ENCODE data around the gene TENM4. TPM values are rescaled to one million over a fixed set of nuclear protein-coding genes. Genes with fewer than 3 reads are reported as not detected.
A peak's percentile ranks its signal among the peaks of the same experiment; 100 is the strongest.

Gene TENM4
- polyA plus RNA-seq, 1 donor, result 5.2 TPM

DNA sequence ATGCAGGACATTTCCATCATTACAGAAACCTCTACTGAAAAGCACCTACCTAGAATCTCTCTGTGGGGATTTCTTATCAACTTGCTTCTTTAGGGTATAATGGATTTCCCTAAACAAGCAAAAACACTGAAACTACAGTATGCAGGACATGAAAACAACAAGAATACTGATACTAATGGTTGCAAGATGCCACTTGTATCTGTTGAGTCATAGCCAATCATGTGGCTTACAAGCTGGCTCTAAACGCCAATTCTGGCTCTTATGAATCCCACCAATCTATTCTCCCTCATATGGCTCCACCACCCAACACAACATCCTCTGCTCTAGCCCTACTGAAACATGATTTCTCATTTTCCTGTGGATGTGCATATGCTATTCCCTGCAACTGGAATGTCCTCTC, 22.6 kb downstream of the TENM4 start:
- no peak for DNase-seq (ENCODE audit: low read depth)

DNA sequence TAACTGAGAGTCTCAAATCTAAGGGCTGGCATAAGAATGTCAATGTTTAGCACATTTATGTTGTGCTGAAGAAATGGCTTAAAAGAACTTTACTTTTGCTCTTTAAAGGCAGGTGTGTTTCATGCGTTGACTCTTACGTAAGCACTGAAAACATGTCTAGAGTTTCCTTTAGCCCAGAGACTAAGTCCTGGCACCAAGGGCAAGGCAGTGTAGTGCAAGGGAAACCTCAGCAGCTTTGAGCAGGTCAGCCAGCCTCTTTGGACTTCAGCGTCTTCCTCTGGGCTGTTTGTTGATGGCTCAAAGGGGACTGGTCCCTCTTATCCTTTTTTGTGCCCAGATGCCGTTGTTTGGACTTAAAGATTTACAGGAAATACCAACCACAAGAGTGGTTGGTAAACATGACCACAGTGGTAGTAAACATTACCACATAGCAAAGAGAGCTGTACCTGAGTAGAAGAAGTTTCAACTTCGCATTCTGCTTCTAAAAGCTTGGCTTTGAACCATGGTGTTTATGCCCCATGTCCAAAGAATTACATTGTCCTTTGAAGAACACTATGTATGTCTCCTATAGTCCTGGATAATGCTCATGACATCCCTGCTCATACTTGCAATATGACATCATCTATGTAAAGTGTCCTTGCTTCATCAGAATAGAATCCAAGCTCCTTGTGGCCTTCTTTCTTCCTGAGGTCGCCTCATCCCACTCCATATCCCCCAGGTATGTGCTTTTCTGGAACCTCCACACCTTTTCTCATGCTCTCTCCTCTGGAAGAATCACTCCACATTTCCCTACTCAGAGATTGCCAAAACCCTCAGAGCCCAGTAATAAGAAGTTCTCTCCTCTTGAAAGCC, 23.5 kb downstream of the TENM4 start:
- DNase-seq (ENCODE audit: low read depth), result no peak

DNA sequence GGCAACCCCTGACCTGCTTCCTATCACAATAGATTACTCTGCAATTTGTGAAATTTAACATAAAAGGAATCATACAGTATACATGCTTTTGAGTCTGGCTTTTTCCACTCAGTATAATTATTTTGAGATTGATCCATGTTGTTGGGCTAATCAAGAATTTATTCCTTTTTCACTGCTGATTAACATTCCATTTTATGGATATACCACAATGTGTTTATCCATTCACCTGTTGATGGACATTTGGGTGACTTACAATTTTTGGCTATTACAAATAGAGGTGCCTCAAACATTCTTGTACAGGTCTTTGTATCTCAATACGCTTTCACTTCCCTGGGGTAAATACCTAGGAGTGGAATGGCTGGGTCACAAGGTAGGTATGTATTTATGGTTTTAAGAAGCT, 24.9 kb downstream of the TENM4 start:
- DNase-seq (ENCODE audit: low read depth), result no peak

DNA sequence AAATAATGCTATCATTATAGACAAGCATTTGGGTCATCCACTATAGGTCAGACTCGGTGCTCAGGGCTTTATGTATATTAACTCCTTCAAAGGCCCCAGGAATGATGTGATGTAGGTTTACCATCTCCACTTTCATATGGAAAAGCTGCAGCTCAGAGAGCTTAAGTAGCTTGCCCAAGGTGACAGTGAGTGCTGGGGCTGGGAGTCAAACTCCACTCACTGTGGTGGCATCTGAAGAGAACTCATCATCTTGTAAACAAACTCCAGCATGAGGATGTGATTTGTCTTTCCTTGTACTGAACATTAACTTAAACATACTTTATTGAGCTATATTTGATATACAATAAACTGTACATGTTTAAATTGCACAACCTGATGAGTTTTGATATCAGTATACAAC, 25.4 kb downstream of the TENM4 start:
- no peak for DNase-seq (ENCODE audit: low read depth)

DNA sequence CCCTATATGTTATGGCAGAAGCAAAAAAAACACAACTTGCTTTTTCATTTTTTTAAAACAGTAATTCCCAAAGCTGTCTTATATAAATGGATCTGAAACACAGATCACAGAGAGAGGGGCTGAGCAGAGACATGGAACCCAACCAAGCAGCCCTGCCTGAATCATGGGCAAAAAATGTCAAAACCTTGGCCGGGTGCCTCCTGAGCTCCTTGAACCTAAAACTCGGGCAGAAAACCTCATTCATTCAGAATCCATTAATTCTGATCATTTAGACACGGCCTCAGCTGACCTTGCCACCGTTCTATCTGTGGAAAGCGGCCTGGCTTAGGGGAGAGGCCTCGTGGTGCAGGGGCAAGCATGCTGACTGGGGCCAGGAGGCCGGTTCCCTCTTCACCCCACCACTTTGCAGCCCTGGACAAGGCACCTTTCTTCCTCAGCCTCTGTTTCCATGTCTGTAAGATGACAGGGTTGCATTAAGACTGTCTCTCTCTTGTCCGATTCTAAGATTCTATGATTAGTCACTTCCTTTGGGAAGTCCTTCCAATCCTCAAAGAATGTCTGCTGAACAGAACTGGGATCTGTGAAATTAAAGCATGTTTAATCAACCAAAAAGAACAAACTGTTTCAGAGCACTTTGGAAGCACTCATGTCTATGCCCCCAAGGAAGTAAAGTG, 26.0 kb downstream of the TENM4 start:
- no peak for DNase-seq (ENCODE audit: low read depth)

DNA sequence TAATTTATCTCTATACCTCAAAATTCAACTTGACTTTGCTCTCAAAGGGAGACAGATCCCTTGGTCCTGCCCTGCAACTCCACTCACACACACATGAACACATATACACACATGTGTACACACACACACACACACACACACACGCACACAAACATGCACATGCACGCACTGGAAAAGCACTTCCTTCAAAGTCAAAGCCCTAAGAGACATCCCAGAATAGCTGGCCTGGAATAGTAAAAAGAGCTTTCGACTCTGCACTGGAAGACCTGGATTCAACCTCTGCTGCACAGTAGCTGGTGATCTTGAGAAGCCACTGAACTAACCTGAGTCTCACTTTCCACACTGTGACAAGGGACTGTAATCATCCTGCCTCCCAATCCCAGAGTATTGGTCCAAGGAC, 26.8 kb downstream of the TENM4 start:
- no peak for DNase-seq (ENCODE audit: low read depth)

DNA sequence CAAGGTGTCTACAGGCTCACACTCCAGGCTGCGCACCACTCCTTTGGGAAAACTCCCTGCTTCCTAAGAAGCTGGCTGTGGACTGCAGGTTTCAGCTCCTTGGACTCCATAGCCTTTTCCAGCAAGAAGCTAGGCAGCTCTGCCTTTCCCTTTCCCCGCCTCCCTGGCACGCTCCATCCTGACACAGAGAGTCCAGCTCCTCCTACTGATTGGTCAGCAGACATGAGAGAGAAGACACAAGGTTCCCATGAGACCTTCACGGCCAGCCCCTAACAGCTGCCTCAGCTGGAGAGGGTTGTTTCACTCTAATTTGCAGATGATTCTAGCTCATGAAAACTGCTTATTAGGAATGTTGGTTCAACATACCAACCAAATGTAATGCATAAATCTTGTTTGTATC, 27.6 kb downstream of the TENM4 start:
- DNase-seq (ENCODE audit: low read depth), result peak; percentile 94

DNA sequence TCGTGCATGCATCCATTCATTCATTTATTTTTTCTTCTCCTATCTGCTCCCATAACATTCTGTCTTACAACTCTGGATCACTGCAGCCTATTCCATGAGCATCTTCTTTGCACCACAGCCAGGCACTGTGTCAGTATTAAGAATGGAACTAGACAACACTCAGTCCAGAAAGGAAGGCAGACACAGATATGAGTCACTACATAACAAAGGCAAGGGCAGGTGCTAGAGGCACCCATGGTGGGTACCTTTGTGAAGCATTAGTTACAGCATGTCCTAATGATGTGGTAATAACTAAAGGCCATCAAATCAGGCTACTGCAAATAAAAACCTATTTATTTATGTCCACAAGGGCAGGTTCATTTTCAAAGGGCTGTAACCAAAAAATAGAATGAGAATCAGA, 28.1 kb downstream of the TENM4 start:
- no peak for DNase-seq (ENCODE audit: low read depth)

DNA sequence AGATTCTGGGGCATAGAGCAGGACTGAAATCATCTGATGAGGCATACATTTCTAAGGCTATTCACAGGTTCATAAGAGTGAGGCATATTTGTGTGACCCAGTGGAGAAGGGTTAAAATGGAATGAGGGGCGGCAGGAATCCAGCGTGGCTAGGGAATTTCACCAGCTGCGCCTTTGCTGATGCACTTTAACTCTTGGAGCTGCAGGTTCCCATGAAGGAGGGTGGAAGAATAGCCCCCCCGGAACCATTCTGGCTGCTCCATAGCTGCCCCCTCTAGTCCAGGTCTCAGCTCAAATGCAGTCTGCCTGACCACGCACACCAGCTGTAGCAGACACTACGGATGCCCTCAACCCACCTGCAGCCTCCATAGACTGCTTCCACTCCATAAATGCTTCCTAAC, 31.5 kb downstream of the TENM4 start:
- DNase-seq (ENCODE audit: low read depth), result no peak

DNA sequence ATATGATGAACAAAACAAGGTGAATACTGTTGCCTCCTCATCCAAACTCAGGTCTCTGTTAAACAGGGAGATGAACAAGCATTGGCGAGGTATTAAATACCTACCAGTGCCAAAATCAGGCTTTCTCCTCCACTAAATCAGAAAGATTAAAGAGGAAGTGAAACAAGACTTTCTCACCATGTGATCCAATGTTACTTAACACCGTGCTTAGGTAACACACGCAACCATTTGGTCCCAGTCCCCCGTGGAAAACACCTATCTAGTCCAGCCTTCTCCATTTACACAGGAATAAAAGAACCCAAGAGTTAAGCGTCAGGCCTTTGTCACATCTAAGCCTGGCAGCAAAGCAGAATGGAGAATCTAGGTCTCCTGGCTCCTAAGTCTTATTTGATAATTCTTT, 34.5 kb downstream of the TENM4 start:
- DNase-seq (ENCODE audit: low read depth), result no peak

DNA sequence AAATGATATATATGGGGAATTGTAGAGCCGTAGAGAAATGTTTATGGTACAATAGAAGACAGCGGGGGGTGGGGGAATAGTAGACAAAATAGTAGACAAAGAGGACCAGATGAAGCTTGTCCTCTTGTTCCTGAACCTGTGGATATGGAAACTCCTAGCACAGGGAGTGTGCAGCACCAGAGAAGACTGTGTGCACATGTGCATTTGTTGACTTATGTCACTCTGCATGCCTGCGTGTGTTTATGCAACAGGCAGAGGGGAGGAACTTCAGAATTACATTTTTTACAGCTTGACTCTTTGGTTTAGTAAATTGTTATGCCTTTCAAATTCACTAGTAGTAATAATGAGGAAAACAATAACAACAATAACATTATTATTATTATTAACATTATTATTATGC, 36.0 kb downstream of the TENM4 start:
- DNase-seq (ENCODE audit: low read depth), result no peak

DNA sequence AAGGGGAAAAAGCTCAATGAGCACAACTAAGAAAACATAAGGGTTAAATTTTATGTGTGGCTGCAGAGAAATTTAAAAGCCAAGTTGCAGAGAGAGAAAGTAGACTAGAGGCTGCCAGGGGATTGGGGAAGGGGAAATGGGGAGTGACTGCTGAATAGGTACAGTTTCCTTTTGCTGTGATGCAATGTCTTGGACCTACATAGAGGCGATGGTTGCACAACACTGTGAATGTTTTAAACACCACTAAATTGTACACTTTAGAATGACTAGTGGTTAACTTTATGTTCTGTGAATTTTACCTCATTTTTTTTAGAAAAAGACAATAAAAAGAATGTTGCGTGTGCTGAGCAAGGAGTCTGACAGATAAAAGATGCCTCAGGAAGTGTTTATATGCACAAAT, 36.5 kb downstream of the TENM4 start:
- DNase-seq (ENCODE audit: low read depth), result no peak

DNA sequence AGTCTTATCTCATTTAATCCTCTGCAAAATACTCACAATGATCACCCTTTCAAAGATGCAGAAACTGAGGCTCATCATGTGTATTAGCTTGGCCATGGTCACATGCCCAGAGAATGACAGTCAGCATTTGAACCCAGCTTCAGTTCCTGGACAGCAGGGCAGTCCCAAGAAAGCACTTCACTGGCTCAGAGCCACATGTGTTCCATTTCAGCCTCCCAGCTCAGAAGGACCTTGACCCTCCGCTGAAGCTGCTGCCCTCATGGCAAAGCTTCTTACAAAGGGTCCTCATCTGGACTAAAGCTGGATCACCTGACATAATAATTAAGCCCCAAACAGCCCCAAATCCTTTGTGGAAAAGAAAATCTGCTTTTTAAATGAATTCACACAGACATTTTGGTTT, 37.0 kb downstream of the TENM4 start:
- DNase-seq (ENCODE audit: low read depth), result no peak

DNA sequence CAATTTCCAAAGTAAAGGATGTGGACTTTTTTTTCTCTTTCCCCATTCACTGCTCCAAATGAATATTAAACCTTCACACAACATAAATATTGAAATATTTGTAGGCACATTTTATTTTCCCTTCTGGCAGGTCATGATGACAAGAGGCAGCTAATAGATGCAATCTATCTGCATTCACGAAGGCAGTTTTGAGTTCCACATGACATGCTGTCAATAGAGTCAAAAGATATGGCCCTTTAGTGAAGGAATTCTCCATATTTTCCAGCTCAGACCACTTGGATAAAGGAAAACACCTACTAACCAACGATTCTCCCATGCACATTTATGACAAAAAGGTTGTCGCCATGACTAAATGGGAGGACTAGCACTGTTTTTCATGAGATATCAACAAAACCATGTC, 37.9 kb downstream of the TENM4 start:
- DNase-seq (ENCODE audit: low read depth), result no peak

DNA sequence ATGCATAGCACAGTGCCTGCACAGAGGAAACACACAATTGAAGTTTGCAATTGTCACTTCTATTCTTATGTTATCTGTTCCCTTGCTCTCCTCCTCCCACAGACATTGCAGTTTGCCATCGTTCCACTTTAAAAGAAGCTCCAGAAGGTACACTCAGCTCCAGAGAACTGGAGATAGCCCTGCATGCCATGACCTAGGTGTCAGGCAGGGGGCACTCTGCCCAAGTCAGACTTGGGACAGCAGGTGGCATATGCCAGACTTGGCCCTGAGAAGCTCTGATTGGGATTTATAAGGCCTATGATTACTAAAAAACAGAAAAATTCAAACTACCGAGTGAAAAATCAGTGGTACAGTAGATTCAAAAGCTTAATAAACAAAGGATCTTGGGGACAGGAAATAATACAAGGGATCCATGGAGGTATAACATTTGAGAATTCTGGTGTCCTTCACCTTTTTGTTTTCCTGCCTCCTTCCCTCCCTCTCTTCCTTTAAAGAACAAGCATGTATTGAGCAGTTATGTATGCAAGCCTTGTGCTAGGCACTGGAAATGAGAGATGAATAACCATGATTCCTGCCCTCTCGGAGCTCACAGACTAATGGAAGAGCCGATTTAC, 40.0 kb downstream of the TENM4 start:
- DNase-seq (ENCODE audit: low read depth), result no peak

DNA sequence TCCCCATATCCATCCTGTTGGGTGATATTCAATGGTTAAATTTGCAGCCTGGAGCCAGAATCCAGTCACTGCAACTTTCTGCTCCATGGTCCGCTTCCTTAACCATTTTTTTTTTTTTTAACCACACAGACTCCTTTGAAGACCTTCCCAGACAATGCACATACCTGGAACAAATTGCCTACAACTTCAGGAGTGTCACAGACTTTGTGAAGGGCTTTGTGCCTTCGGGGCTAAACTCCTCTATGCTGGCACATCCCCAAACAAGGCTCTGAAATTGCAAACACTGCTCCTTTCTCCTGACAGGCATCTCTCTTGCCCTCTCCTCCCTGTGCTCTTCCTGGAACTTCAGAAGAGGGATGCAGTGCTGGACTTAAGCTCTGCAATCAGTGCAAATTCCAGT, 40.6 kb downstream of the TENM4 start:
- DNase-seq (ENCODE audit: low read depth), result no peak

DNA sequence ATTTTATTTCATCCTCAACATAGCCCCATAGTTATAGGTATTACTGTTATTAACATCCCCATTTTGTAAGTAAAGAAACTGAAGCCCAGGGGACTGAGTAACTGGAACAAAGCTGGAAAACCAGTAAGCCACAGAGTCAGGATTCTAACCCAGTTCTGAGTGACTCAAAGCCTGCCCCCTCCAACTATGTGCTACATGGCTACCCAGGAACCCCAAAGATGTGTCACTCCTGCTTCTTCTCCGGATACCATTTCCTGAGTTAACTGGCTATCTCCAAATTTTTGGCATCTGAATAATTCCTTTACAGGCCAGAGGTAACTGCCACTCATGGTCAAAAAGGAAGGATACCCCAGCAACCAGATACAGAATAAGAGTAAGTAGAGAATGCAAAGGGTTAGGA, 43.6 kb downstream of the TENM4 start:
- no peak for DNase-seq (ENCODE audit: low read depth)

DNA sequence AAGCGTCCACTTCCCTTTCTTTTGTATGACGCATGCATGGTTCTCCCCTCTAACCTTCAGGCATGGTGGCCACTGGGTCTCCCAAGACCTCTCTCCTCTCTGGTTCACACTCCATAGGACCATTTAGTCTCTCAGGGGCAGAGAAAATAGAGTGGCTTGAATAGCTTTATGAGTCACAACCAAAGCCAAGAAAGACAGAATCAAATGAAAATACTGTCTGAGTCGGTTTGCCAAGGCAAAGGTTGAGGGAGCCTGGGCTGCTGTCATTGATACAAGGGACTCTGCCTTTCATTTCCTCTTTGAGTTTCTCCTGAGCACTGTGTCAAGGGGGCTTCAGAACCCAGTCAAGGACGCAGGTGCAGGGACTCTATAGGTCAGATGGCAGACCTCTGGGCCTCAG, 44.2 kb downstream of the TENM4 start:
- DNase-seq (ENCODE audit: low read depth), result no peak

DNA sequence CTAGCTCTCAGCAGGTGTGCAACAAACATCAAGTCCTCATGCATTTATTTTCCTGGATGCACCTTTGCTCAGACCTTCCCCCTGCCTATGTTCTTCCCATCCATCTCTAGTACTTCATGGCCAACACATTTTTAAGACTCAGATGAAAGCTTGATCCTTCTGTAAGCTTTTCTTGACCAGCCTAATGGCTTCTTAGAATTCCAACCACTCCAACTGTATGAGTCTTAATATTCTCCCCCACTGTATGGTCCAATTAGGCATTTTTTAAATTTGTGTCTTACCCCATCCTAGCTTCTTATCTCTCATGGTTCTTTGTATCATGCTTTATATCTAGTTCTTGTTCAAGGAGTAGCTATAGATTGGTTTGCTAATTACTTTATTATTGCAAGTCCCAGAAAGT, 44.8 kb downstream of the TENM4 start:
- DNase-seq (ENCODE audit: low read depth), result no peak

DNA sequence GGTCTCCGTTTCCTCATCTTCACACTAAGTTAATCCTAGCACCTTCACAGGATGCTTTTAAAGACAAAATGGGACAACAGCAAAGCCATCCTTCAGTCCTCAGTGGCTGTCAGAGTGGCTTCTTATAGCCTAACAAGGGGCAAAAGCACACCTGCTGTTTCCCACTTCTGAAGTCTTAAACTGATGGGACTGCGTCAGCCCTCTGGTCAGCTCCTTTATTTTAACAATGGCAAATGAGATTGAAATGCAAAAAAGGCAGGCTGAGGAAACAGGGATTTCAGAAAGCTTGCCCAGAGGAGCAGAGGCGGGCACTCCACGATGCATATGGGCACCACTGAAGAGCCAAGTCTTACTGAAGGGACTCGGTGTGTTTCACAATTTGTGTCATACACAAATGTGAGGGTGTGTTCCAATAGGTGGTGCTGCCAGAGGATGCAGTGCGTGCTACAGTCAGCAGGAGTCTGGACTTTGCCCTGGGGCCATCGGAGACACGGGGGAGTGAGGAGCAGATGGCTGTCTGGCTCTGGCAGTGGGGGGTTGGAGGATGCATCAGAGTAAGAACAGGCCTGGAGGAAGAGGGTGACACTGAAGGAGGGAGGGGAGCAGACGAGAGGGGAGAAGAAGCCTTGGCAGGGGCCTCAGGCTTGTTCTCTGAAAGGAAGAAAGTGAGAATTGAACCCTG, 47.3 kb downstream of the TENM4 start:
- DNase-seq (ENCODE audit: low read depth), result no peak

DNA sequence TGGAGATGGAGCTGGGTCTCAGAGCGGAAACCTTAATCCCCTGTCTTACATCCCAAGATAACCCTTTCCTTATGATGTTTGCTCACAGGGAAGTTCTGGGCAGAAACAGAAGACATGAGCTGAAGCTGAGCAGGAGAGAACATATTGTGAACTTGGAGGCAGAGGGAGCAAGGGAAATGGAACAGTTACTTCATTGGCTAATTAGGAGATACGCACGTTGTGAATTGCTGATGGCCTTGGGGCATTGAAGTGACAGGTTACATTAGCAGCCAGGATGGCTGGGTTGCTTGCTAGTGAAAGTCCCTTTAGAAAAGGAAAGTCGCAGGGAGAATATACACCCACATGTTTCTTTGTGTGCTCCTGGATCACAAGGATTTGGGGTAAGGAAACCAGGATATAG, 48.7 kb downstream of the TENM4 start:
- DNase-seq (ENCODE audit: low read depth), result no peak

DNA sequence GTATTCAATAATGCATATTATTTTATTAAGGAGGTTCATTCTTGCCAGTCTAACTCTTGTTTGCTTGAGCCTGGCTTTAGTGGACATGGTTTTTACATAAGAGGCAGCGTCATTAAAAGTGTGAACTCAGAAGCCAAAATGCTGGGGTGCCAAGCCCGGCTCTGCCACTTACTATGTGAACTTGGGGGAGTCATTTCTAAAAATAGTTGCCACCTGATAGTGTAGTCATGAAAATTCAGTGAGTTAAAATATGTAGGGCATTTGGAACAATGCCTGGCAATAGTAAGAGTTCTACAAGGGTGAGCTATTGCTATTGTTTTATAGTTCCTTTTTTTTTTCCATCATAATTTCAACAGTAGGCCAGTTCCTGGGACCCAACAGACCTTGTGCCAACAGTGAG, 49.9 kb downstream of the TENM4 start:
- DNase-seq (ENCODE audit: low read depth), result no peak

DNA sequence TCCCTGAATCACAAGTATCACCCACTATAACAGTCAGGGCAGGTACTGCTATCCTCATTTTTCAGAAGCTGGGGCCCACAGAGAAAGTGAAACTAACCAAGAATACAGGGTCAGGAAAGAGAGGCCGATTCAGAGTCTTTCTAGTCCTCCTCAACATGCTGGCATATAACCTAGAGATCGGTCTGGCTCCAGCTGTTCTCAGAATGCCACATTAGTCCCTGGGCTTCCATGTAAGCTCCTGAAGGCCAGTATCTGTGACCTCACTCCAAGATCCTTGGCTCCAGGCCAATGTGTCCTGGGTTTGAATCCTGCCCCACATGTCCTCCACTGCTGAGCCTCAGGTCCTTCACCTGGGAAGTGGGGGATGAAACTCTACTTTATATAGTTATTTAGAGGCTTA, 50.4 kb downstream of the TENM4 start:
- no peak for DNase-seq (ENCODE audit: low read depth)

Data from forelimb muscle (tissue), 1 donor.